Measurements from ENCODE around the gene IFT43.

- TF ChIP-seq REST (IDR thresholded peaks at IDR 0.05; ENCODE audit: insufficient read depth in 1 of 2, low read depth in 2 of 2, low read length in 2 of 2) (no peak), TAF1 (IDR thresholded peaks at IDR 0.05; ENCODE audit: borderline replicate concordance, insufficient read depth, low read length) (no peak), POLR2AphosphoS5 (IDR thresholded peaks at IDR 0.05; ENCODE audit: low read depth, low read length) (no peak), SIN3A (IDR thresholded peaks at IDR 0.05; ENCODE audit: borderline replicate concordance, insufficient read depth, low read length) (no peak), FOXP2 (optimal IDR thresholded peaks at IDR 0.05; ENCODE audit: borderline replicate concordance, extremely low read depth, extremely low read length, insufficient read depth) (no peak)
These were observed 77.8 kb downstream of the IFT43 start for GRCh38 chr14:76063327-76063726.

Data from PFSK-1 (cell line).